GM12892 (cell line): ENCODE data around the gene NAV3.
"Not testable (repeated sequence)": the region's sequence is repeated elsewhere in the genome, so short reads cannot be mapped to it uniquely, and the experiment has no call there.

Experiments used
- DNase-seq: peaks from one replicate; pipeline ENCODE4 v3.0.0; 2011; ENCODE audit not compliant: insufficient read length
- FAIRE-seq: peaks from 2 replicates; lab custom pipeline; 2011; peaks lifted over from hg19 to GRCh38; lab: Jason Lieb, UNC
- POLR2A ChIP-seq: IDR thresholded peaks from 2 replicates; pipeline ENCODE4 v1.6.1; 2011; ENCODE audit warnings: low read depth, low read length, control low read depth
- POLR2AphosphoS5 ChIP-seq: IDR thresholded peaks from 2 replicates; pipeline ENCODE4 v1.6.1; 2011; ENCODE audit warnings: low read depth, low read length, control low read depth
- TAF1 ChIP-seq: IDR thresholded peaks from 2 replicates; pipeline ENCODE4 v1.6.1; 2011; ENCODE audit warnings: low read depth, mild to moderate bottlenecking, control low read depth, low read length, borderline replicate concordance

Gene NAV3

DNA sequence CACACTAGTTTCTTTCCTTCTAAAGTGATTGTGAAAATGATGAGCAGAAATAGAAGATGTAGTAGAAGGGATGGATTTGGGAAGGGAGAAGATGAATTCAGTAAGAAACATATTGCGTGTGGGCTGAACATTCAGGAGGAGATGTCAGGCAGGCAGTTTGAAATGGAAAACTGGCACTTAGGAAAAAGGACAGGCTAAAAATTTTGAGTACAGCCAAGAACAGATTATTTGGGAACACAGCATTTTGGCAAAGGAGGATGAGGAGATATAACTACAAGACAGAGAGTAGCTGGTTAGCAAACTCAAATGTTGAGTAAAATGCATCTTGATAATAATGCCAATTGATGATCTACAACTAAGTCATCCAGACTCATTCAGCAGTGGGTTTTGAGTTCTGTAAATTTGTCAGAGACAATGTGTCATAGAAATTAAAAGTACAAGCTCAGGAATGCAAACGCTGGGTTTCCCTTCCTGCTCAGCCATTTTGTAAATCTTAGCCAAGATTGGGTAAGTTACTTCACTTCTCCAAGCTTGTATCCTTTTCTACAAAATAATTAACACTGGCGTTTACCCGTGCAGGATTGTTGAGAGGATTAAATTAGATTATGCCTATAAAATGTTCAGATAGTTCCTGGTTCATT is 255.0 kb downstream of the NAV3 start:
- DNase-seq (no peak), FAIRE-seq (no peak)
- no peak for TF ChIP-seq POLR2A
- TF ChIP-seq TAF1, result no peak
- no peak for TF ChIP-seq POLR2AphosphoS5

DNA sequence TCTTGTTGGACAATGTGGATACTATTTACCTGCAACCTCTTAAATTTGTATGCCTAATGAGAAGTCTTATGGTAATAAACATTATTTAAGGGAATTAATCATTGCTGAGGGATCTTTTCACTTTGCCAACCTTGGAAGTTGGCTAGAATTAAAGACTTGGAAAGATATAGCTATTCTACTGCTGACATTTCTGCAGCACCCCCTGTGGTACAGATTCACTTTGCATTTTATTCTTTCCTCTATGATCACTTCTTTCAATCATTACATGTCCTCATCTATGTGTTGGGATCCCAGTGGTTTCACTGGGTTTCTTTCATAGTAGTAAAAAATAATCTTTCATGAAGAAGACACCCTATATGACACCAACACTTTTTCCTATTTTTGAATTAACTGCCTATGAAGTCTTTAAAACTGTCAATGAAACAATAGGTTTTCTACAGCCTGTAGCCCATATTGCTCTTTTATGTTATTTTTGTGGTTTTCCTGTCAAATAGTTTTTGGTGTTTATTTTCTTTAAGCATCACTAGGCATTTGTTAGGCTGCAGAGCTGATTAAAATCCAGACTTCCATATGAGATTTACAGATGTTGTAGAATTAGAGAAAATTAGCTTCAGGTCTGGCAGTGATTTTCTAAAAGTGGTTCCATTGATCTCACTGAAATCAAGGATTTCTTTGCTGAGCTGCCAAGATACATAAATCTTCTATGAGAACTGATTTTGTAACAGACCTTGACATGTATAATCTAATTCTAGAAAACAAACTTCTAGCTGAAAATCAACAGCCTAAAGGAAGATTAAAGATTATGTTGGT is 256.1 kb downstream of the NAV3 start:
- TF ChIP-seq POLR2A (no peak), TAF1 (no peak), POLR2AphosphoS5 (no peak)
- no peak for DNase-seq
- FAIRE-seq, result no peak

DNA sequence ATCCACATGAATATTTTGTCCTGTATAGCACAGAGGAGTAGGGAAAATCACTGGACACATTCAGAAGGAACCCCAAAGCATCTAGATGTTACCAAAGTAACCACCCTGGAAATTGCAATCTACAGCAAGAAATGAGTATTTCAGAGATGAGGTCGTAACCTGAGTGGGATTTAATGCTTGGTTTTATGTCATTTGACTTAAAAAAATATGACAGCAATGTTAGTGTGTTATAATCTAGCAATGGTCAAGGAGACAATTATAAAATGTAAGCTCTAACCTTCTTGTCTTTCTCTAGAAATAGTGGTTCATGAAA is 256.6 kb downstream of the NAV3 start:
- FAIRE-seq, result no peak
- no peak for DNase-seq

DNA sequence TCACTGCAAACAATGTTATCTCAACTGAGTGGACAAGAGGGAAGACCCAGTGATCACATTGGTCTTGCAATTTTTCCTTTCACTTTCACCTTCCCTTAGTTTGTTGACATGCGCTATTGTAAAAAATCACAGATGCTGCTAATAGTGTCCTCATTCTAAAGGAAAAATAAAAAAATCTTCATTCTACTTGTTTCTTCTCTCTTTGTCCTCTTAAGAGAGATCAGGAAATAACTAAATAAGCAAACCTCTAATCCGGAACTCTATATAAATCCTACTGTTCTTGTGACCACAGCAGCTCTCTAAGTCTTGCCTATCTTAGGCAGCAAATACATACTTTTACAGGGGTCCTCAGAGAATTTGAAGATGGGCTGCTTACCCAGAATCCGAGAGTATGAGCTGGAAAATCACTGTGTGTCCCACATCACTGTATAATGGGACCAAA is 257.7 kb downstream of the NAV3 start:
- DNase-seq (no peak), FAIRE-seq (no peak)
- no peak for TF ChIP-seq TAF1
- no peak for TF ChIP-seq POLR2A
- TF ChIP-seq POLR2AphosphoS5, result no peak

More for the DNA sequence above, 256.6 kb downstream of the NAV3 start:
- TF ChIP-seq TAF1 (no peak), POLR2AphosphoS5 (no peak), POLR2A (no peak)

DNA sequence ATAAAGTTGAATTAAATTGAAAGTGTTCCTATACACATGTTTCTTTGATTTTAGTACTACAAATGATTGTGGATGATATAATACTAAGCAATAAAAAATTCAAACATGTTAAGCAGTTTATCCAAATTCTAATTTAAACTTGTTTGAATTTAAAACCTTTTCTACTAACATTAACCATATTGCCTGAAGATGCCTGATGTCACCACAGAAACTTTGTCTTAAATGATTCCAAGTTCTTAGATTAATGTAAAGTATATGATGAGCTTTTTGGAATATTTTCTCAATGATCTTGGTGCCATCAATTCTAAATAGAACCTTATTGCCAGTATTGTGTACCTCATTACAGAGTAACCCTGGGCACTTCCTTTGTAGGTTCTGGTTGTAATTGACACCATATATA is 259.6 kb downstream of the NAV3 start:
- TF ChIP-seq POLR2A (no peak), POLR2AphosphoS5 (no peak), TAF1 (no peak)
- FAIRE-seq (no peak), DNase-seq (no peak)

DNA sequence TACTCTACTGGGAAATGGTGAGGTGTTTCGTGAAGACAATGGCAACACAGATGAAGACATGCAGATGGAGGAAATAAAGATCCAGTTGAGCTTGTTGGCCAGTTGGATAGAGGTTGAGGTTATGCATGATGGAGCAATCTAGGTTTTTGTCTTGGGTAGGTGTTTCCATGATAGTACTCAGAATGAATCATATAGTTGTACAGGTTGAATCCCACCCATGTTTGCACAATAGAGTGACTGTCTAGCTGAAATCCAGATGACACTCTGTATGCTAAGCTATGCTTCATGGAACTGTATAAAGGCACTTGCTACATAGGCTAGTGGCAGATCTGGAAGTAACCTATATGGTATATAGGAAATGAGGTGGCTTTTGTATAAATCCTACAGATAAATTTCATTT is 264.9 kb downstream of the NAV3 start:
- no peak for DNase-seq
- no peak for TF ChIP-seq POLR2A
- TF ChIP-seq POLR2AphosphoS5, result no peak
- no peak for TF ChIP-seq TAF1
- no peak for FAIRE-seq

DNA sequence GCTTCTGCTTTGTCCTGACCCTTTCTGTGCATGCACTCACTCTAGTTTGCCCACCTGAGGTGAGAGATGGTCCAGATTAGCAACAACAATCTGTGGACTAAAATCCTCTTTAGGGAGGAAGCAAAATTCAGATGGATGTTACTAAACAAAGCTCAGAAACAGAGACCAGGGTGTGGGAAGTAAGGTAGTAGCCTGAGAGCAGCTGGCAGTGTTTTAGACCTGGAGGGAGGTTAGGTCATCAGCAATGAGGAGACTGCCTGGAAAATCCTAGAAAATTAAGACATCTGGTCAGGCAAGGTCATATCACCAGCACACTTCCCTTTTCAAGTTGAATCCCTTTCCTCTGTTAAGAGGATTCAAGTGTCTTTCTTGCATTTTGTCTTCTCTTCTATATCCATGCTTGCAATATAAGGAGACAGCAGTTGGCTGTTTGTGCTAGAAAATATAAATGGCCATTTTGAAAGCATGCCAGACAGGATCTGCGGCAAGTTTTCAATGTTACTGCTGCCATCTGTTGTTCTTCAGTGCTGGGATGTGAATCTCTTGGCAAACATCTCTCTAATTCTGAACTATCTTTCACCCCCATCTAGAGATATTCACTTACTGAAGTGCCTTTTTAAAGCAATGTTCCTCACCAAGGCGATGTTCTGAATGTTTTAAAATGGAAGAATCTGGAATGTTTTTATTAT is 266.4 kb downstream of the NAV3 start:
- no peak for DNase-seq
- no peak for FAIRE-seq
- no peak for TF ChIP-seq POLR2A
- TF ChIP-seq POLR2AphosphoS5, result no peak
- TF ChIP-seq TAF1, result no peak

DNA sequence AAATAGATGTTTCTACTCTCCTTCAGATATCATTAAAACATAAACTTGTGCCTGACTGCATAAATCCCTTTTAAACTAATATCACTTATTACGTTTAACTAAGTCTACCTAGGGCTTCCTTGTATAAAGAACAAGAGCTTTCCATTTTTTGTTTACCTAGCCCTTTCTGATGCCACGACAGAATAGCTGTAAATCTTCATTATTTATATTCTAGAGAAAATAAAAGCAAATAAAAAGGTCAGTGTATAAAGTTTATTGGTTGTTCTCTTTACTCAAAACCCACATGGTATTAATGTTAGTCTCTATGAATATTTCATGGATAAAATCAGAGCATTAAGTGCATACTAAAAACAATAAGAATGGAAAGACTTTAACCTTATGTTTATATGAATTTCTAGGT is 269.1 kb downstream of the NAV3 start:
- TF ChIP-seq POLR2A, result no peak
- no peak for TF ChIP-seq POLR2AphosphoS5
- no peak for TF ChIP-seq TAF1
- no peak for DNase-seq
- no peak for FAIRE-seq

DNA sequence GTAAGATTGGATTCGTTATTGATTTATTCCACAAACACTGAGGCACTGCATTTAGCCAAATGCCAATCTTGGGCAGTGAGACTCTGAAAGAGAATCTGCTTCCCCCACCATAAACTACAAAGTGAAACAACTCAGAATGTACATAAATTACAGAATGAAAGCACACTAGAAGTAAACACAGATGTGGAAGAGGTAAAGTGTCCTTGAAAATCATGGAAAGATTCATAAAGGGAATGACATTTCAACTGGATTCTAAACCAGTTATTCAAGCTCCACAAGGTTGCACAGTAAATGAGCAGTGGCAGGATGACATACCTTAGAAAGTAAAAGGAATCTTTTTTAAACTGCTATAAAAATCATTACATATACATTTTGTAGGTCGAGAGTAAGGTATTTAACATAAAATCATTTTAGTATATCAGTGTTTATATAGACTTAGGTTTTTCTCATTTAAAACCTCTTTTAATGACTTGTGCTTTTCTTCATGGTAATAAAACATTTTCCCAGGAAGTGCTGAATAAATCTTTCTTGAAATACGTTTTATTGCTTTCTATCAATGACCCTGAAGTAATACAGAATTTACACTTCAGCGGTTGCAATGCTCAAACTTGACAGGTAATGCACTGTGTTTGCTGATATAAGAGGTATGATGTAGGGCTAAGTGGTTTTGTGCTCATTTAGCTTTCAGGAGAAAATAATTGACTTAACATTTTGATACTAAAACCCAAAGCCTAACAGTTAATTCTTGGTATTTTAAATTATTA is 270.6 kb downstream of the NAV3 start:
- no peak for FAIRE-seq
- DNase-seq, result no peak
- TF ChIP-seq TAF1 (no peak), POLR2AphosphoS5 (no peak), POLR2A (no peak)

DNA sequence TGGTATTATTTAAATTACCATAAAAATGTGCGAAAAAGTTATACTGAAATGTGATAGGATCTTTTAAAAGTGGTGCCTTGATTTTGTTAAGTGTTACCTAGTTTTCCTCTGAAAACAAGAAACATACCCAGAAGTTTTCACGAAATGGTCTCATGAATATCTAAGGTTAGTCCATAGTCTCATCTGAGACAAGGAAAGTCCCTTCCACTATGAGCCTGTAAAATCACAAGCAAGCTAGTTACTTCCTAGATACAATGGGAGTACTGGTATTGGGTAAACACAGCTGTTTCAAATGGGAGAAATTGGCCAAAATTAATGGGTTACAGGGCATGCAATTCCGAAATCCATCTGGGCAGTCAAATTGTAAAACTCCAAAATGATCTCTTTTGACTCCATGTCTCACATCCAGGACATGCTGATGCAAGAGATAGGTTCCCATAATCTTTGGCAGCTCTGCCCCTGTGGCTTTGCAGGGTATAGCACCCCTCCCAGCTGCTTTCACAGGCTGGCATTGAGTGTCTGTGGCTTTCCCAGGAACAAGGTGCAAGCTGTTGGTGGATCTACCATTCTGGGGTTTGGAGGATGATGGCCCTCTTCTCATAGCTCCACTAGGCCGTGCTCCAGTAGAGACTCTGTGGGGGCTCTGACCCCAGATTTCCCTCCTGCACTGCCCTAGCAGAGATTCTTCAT is 271.4 kb downstream of the NAV3 start:
- no peak for DNase-seq
- TF ChIP-seq POLR2A, result no peak
- TF ChIP-seq TAF1, result no peak
- no peak for TF ChIP-seq POLR2AphosphoS5
- no peak for FAIRE-seq

DNA sequence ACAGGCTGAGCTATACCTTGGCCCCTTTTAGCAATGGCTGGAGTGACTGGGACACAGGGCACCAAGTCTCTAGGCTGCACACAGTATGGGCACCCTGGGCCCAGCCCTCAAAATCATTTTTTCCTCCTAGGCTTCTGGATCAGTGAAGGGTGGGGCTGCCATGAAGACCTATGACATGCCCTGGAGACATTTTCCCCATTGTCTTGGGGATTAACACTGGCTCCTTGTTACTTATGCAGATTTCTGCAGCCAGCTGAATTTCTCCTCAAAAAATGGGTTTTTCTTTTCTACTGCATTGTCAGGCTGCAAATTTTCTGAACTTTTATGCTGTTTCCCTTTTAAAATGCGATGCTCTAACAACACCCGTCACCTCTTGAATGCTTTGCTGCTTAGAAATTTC is 272.1 kb downstream of the NAV3 start:
- not testable (repeated sequence) for DNase-seq, FAIRE-seq
